Liver (tissue), 3 donors: ENCODE results near the gene RAB35.

ENCODE experiments used
- NR2F2 ChIP-seq: IDR thresholded peaks from 2 replicates; pipeline ENCODE4 v1.6.1; 2016; ENCODE audit warnings: antibody characterized with exemption
- RAD21 ChIP-seq, 2 donors: IDR thresholded peaks; 2 replicates each; pipeline ENCODE4 v1.6.1; 2016; ENCODE audit warnings: antibody characterized with exemption in 2 of 2, mild to moderate bottlenecking in 2 of 2
- TAF1 ChIP-seq: conservative IDR thresholded peaks from 2 replicates; pipeline ENCODE4 v1.6.1; 2016; ENCODE audit warnings: antibody characterized with exemption, mild to moderate bottlenecking
- YY1 ChIP-seq: IDR thresholded peaks from 2 replicates; pipeline ENCODE4 v1.6.1; 2016; ENCODE audit warnings: antibody characterized with exemption, mild to moderate bottlenecking
- TF ChIP-seq, protein P1 (sequence below): fragments of 150-350 bp; IDR thresholded peaks from 2 replicates; pipeline ENCODE4 v1.5.1; 2017; ENCODE audit warnings: improper control_type of control experiment, low read depth, low read length; ENCODE audit not compliant: missing input control
- TF ChIP-seq, protein P2 (sequence below): IDR thresholded peaks from 2 replicates; pipeline ENCODE4 v1.6.1; 2016; ENCODE audit warnings: antibody characterized with exemption
- TF ChIP-seq, protein P3 (sequence below): IDR thresholded peaks from 2 replicates; pipeline ENCODE4 v1.6.1; 2016; ENCODE audit warnings: antibody characterized with exemption
- TF ChIP-seq, protein P4 (sequence below): IDR thresholded peaks from 2 replicates; pipeline ENCODE4 v1.6.1; 2016; ENCODE audit warnings: antibody characterized with exemption
- TF ChIP-seq, protein P5 (sequence below): IDR thresholded peaks from 2 replicates; pipeline ENCODE4 v1.6.1; 2016; ENCODE audit warnings: antibody characterized with exemption, mild to moderate bottlenecking
- donor health status: healthy.
- donor health status: healthy.

DNA sequence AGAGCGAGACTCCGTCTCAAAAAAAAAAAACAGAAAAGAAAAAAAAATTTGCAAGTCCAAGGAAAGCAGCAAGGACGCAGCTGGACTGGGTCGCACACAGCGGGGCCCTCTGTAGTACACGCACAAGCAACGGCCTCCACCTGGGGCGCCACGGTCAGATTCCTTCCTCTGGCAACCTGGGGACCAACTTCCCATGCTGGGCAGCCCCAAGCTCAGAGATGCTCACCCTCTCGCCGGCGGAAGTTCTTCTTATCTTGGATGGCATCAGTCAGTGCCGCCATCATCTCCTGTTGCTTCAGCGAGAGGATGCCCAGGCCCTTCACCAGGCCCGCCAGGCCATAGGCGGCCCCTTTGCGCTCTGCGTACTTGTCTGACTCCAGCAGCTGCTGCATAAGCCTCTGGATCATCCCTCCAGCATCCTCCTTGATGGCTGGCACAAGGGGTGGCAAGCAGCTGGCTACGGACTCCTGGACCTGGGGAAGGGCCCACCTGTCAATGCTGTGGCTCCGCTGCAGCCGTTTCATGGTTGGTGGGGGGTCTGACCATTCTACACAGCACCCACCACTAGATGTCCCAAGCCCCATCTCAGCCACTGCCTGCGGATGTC lies 34.5 kb upstream of the RAB35 start:
- TF ChIP-seq, protein P1, sequence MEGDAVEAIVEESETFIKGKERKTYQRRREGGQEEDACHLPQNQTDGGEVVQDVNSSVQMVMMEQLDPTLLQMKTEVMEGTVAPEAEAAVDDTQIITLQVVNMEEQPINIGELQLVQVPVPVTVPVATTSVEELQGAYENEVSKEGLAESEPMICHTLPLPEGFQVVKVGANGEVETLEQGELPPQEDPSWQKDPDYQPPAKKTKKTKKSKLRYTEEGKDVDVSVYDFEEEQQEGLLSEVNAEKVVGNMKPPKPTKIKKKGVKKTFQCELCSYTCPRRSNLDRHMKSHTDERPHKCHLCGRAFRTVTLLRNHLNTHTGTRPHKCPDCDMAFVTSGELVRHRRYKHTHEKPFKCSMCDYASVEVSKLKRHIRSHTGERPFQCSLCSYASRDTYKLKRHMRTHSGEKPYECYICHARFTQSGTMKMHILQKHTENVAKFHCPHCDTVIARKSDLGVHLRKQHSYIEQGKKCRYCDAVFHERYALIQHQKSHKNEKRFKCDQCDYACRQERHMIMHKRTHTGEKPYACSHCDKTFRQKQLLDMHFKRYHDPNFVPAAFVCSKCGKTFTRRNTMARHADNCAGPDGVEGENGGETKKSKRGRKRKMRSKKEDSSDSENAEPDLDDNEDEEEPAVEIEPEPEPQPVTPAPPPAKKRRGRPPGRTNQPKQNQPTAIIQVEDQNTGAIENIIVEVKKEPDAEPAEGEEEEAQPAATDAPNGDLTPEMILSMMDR: no peak
- TF ChIP-seq TAF1 (no peak), NR2F2 (no peak), YY1 (no peak), RAD21 (IDR thresholded peaks at IDR 0.05) (no peak)
- TF ChIP-seq, protein P2, sequence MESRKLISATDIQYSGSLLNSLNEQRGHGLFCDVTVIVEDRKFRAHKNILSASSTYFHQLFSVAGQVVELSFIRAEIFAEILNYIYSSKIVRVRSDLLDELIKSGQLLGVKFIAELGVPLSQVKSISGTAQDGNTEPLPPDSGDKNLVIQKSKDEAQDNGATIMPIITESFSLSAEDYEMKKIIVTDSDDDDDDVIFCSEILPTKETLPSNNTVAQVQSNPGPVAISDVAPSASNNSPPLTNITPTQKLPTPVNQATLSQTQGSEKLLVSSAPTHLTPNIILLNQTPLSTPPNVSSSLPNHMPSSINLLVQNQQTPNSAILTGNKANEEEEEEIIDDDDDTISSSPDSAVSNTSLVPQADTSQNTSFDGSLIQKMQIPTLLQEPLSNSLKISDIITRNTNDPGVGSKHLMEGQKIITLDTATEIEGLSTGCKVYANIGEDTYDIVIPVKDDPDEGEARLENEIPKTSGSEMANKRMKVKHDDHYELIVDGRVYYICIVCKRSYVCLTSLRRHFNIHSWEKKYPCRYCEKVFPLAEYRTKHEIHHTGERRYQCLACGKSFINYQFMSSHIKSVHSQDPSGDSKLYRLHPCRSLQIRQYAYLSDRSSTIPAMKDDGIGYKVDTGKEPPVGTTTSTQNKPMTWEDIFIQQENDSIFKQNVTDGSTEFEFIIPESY: no peak
- TF ChIP-seq, protein P3, sequence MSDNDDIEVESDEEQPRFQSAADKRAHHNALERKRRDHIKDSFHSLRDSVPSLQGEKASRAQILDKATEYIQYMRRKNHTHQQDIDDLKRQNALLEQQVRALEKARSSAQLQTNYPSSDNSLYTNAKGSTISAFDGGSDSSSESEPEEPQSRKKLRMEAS: no peak
- TF ChIP-seq, protein P4, sequence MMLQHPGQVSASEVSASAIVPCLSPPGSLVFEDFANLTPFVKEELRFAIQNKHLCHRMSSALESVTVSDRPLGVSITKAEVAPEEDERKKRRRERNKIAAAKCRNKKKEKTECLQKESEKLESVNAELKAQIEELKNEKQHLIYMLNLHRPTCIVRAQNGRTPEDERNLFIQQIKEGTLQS: no peak
- TF ChIP-seq, protein P5, sequence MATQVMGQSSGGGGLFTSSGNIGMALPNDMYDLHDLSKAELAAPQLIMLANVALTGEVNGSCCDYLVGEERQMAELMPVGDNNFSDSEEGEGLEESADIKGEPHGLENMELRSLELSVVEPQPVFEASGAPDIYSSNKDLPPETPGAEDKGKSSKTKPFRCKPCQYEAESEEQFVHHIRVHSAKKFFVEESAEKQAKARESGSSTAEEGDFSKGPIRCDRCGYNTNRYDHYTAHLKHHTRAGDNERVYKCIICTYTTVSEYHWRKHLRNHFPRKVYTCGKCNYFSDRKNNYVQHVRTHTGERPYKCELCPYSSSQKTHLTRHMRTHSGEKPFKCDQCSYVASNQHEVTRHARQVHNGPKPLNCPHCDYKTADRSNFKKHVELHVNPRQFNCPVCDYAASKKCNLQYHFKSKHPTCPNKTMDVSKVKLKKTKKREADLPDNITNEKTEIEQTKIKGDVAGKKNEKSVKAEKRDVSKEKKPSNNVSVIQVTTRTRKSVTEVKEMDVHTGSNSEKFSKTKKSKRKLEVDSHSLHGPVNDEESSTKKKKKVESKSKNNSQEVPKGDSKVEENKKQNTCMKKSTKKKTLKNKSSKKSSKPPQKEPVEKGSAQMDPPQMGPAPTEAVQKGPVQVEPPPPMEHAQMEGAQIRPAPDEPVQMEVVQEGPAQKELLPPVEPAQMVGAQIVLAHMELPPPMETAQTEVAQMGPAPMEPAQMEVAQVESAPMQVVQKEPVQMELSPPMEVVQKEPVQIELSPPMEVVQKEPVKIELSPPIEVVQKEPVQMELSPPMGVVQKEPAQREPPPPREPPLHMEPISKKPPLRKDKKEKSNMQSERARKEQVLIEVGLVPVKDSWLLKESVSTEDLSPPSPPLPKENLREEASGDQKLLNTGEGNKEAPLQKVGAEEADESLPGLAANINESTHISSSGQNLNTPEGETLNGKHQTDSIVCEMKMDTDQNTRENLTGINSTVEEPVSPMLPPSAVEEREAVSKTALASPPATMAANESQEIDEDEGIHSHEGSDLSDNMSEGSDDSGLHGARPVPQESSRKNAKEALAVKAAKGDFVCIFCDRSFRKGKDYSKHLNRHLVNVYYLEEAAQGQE: no peak
